KMS-11 (cell line): ENCODE data around the gene SEMA6D.

Experiments
- H2AFZ ChIP-seq: fragments of 200-600 bp; sonication (generic); 2 replicates; pipeline ENCODE4 v1.6.1; 2016; ENCODE audit warnings: antibody characterized with exemption, mixed run types, low read depth
- H3K27ac ChIP-seq: fragments of 200-600 bp; sonication (generic); 2 replicates; pipeline ENCODE4 v1.6.1; 2016; ENCODE audit warnings: mild to moderate bottlenecking, mixed run types
- H3K27me3 ChIP-seq: fragments of 200-600 bp; sonication (generic); 2 replicates; pipeline ENCODE4 v1.6.1; 2017; ENCODE audit warnings: mild to moderate bottlenecking, low read depth, mixed run types, moderate library complexity; ENCODE audit not compliant: insufficient read depth
- H3K36me3 ChIP-seq: fragments of 200-600 bp; sonication (generic); 2 replicates; pipeline ENCODE4 v1.6.1; 2017; ENCODE audit warnings: mild to moderate bottlenecking, mixed run types; ENCODE audit not compliant: insufficient read depth
- H3K4me1 ChIP-seq: fragments of 200-600 bp; sonication (generic); 2 replicates; pipeline ENCODE4 v1.6.1; 2016; ENCODE audit warnings: mild to moderate bottlenecking, low read depth, mixed run types; ENCODE audit not compliant: poor library complexity, severe bottlenecking
- H3K4me2 ChIP-seq: fragments of 200-600 bp; sonication (generic); 2 replicates; pipeline ENCODE4 v1.7.0; 2016; ENCODE audit warnings: mild to moderate bottlenecking, mixed run types
- H3K4me3 ChIP-seq: fragments of 200-600 bp; sonication (generic); IDR thresholded peaks from 2 replicates; pipeline ENCODE4 v1.6.1; 2017; ENCODE audit warnings: low read depth, low read length, mixed read lengths; ENCODE audit not compliant: insufficient read depth
- H3K79me2 ChIP-seq: fragments of 200-600 bp; sonication (generic); 2 replicates; pipeline ENCODE4 v1.6.1; 2016; ENCODE audit warnings: low read depth, mixed run types; ENCODE audit not compliant: insufficient read depth
- H3K9ac ChIP-seq: fragments of 200-600 bp; sonication (generic); 2 replicates; pipeline ENCODE4 v1.6.1; 2016; ENCODE audit warnings: mild to moderate bottlenecking, mixed run types
- H4K20me1 ChIP-seq: fragments of 200-600 bp; sonication (generic); 2 replicates; pipeline ENCODE4 v1.6.1; 2016; ENCODE audit warnings: mild to moderate bottlenecking, mixed run types; ENCODE audit not compliant: insufficient read depth
- CTCF ChIP-seq: fragments of 200-600 bp; sonication (generic); conservative IDR thresholded peaks from 2 replicates; pipeline ENCODE4 v1.6.1; 2017; ENCODE audit warnings: low read depth, mild to moderate bottlenecking, antibody characterized with exemption, low read length, moderate library complexity, mixed read lengths

The SEMA6D gene

GRCh38 chr15:47750030-47750739 is 32.9 kb downstream of the SEMA6D start:
- Histone ChIP-seq H3K4me1 (no peaks in the 10 kb centered on the region), H3K36me3 (no peaks in the 10 kb centered on the region), H4K20me1 (no peaks in the 10 kb centered on the region), H3K4me2 (no peak overlapping the region), H3K27me3 (no peaks in the 10 kb centered on the region), H3K79me2 (no peaks in the 10 kb centered on the region), H2AFZ (no peak overlapping the region), H3K9ac (no peak overlapping the region), H3K27ac (no peak overlapping the region), H3K4me3 (no peak overlapping the region)
- no peak for TF ChIP-seq CTCF

DNA sequence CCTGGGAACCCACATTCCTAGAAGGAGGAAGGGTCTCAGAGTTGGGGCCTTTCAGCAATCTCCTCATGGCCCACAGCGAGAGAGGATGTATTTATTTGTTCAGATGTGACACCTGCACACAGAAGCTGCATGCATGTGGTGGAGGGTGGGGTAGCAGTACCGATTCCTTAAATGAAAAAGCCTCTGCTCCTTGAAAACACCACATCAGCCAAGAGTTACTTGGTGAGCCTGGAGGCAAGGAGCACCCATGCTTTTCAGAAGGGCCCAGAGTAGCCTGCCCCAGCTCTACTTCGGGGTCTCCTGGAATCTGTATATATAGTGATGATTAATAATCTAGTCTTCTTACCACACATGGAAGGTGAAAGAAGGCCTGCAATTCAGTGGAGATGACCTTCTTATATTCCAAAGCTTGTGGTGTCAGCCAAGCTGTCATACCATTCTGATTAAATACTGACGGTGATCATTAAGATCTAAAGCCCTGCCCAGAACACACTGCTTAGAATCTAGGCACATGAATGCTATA is 33.5 kb downstream of the SEMA6D start:
- no peaks in the 10 kb centered on the region for H3K4me1 ChIP-seq
- H3K27me3 ChIP-seq, result no peaks in the 10 kb centered on the region
- no peaks in the 10 kb centered on the region for H3K36me3 ChIP-seq
- TF ChIP-seq CTCF, result no peak
- H2AFZ ChIP-seq, result no peak overlapping the region
- no peak overlapping the region for H3K4me2 ChIP-seq
- H4K20me1 ChIP-seq, result no peaks in the 10 kb centered on the region
- no peaks in the 10 kb centered on the region for H3K79me2 ChIP-seq
- no peak overlapping the region for H3K27ac ChIP-seq
- no peak overlapping the region for H3K9ac ChIP-seq
- no peak overlapping the region for H3K4me3 ChIP-seq

DNA sequence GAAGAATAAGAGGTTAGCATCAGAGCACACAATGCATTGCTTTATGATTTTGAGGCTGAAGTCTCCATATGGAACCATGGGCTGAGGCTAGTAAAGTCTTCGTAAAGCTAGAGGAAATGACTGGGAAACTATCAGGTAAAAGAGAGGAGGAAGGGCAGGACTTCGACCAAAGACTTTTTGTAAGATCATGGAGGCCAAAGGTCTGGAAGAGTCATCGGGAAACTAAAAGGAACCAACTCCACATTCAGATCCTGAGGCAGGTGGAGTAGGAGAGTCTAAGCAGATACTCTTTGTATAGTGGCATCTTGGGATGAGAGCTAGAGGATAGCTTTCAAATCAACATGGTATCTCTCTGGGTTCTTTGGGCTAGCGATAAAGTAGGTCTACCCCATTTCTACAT is 36.3 kb downstream of the SEMA6D start:
- Histone ChIP-seq H3K4me1 (peaks cover 20% of the 10 kb centered on the region), H3K27ac (no peak overlapping the region), H3K27me3 (no peaks in the 10 kb centered on the region), H3K4me2 (no peak overlapping the region), H3K36me3 (no peaks in the 10 kb centered on the region), H3K79me2 (no peaks in the 10 kb centered on the region), H3K9ac (no peak overlapping the region), H3K4me3 (no peak overlapping the region), H4K20me1 (no peaks in the 10 kb centered on the region), H2AFZ (no peak overlapping the region)
- no peak for TF ChIP-seq CTCF

DNA sequence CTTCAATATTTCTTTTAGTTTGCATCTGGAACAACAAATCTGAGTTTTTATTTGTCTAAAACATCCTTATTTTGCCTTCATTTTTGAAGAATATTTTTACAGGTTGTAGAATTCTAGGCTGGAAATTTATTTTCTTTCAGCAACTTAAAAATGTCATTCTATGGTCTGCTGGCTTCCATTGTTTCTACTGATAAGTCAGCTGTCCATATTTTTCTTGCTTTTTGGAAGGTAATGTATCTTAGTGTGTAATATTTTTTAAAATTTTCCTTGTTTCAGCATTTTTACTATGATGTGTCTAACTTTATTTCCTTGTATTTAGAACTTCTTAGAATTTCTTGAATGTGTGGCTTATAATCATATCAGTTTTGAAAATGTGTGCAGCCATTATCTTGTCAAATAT is 37.0 kb downstream of the SEMA6D start:
- Histone ChIP-seq H2AFZ (no peak overlapping the region), H3K36me3 (no peaks in the 10 kb centered on the region), H3K4me1 (peaks cover 20% of the 10 kb centered on the region), H3K9ac (no peak overlapping the region), H3K79me2 (no peaks in the 10 kb centered on the region), H4K20me1 (no peaks in the 10 kb centered on the region), H3K4me3 (no peak overlapping the region), H3K27me3 (no peaks in the 10 kb centered on the region), H3K4me2 (no peak overlapping the region), H3K27ac (no peak overlapping the region)
- no peak for TF ChIP-seq CTCF
